ENCODE data around the gene NLGN4X. TPM values are rescaled to one million over a fixed set of nuclear protein-coding genes. Genes with fewer than 3 reads are reported as not detected.

NLGN4X gene
- total RNA-seq, 4 donors from 2014 or later: 0.45 to 3.2 (median 0.86) TPM

DNA sequence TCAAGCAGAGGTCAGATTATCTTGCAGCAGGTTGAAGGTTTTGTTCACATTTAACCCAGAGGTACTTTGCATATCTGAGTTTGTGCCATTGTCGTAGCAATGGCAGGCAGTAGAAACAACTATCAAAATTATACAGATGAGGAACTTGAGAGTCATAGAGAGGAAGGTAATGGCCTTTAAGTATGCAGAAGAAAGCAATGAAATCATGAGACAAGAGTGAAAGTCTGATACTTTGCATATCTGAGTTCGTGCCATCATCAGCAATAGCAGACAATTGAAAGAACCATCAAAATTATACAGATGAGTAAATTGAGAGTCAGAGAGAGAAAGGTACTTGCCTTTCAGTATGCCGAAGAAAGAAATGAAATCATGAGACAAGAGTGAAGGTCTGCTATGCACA, 154.1 kb downstream of the NLGN4X start:
- no peaks in the 10 kb centered on the region for H3K36me3 ChIP-seq
- intact Hi-C loops (cut with DNase I): no loop called here
- 80 to 86% methylated on average over 2 of the region's 3 CpGs for WGBS, 2 donors
- no peaks in the 10 kb centered on the region for H3K4me1 ChIP-seq
- no peaks in the 10 kb centered on the region for H3K9me3 ChIP-seq
- TF ChIP-seq, protein P1, sequence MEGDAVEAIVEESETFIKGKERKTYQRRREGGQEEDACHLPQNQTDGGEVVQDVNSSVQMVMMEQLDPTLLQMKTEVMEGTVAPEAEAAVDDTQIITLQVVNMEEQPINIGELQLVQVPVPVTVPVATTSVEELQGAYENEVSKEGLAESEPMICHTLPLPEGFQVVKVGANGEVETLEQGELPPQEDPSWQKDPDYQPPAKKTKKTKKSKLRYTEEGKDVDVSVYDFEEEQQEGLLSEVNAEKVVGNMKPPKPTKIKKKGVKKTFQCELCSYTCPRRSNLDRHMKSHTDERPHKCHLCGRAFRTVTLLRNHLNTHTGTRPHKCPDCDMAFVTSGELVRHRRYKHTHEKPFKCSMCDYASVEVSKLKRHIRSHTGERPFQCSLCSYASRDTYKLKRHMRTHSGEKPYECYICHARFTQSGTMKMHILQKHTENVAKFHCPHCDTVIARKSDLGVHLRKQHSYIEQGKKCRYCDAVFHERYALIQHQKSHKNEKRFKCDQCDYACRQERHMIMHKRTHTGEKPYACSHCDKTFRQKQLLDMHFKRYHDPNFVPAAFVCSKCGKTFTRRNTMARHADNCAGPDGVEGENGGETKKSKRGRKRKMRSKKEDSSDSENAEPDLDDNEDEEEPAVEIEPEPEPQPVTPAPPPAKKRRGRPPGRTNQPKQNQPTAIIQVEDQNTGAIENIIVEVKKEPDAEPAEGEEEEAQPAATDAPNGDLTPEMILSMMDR (IDR thresholded peaks at IDR 0.05): no peak
- TF ChIP-seq POLR2A (IDR thresholded peaks at IDR 0.05): no peak
- H3K27me3 ChIP-seq: no peaks in the 10 kb centered on the region
- H3K27ac ChIP-seq: no peak overlapping the region
- H3K4me3 ChIP-seq (replicated peaks in 1 of 3): no peak overlapping the region
- no peak for DNase-seq

DNA sequence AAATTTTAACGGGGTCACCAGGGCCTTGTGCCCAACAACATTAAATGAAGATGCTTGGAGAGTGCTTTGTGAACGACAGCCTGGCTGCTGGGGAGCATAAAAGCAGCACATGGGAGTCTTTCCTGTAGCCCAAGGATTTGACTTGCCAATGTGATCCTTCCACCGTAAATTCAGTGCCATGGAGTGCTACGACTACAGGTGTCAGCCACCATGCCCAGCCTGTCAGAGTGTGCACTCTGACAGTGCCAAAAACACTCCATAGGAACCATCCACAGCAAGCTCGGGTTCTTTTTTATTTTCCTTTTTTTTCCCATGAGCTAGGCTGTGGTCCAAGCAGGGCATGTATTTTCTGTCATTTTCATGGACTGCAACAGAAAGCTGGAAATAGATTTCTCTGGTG, 156.9 kb downstream of the NLGN4X start:
- no peak overlapping the region for H3K4me3 ChIP-seq (replicated peaks in 1 of 3)
- intact Hi-C loops (cut with DNase I): no loop called here
- H3K27me3 ChIP-seq: no peaks in the 10 kb centered on the region
- TF ChIP-seq POLR2A (IDR thresholded peaks at IDR 0.05): no peak
- TF ChIP-seq, protein P1 (IDR thresholded peaks at IDR 0.05): no peak
- no peak for DNase-seq
- WGBS, 2 donors: 68 to 82% methylated on average over 5 of the region's 5 CpGs
- no peaks in the 10 kb centered on the region for H3K4me1 ChIP-seq
- H3K36me3 ChIP-seq: no peaks in the 10 kb centered on the region
- no peaks in the 10 kb centered on the region for H3K9me3 ChIP-seq
- no peak overlapping the region for H3K27ac ChIP-seq

DNA sequence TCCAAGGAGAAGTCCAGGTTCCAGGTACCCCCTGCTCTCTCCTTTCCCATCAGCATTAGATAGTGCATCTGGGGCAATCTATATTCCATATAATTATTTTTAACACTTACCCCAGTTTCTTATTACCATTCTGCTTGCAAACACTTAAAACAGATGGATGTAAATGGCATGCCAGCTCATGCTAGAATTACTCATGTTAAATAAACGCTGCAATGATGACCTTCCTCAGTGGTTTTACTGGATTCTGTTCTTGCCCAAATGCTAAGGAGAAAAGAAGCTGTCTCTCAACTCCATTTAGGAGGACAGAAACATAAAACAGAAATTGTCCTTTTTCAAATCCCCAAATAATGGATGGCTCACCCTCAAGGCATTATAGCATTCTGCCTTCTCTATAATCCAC, 161.1 kb downstream of the NLGN4X start:
- Histone ChIP-seq H3K4me1 (no peaks in the 10 kb centered on the region), H3K36me3 (no peaks in the 10 kb centered on the region), H3K27ac (no peak overlapping the region), H3K4me3 (replicated peaks in 1 of 3) (no peak overlapping the region), H3K27me3 (no peaks in the 10 kb centered on the region), H3K9me3 (no peaks in the 10 kb centered on the region)
- 69 to 100% methylated on average over 1 of the region's 1 CpG for WGBS, 2 donors
- TF ChIP-seq, protein P1 (IDR thresholded peaks at IDR 0.05): no peak
- TF ChIP-seq POLR2A (IDR thresholded peaks at IDR 0.05): no peak
- intact Hi-C loops (cut with DNase I): no loop called here
- DNase-seq: no peak

DNA sequence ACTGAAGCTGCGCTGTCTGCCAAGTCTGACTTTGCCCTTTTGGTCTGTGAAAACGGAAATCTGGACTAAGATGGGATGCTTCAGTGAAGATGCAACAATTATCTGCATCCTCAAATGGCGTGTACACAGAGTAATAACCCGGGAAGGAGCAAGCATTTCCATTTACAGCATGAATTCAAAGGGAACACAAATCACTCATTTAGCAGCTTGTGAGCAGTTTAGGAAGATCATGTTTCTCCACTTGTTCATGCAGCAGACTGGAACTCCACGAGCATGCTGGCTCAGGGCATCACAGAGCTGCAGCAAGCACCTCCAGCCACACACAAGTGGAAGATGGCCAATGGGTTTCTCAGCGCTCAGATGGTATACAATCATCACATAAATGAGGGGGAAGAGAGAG, 175.5 kb downstream of the NLGN4X start:
- Histone ChIP-seq H3K9me3 (no peaks in the 10 kb centered on the region), H3K36me3 (no peaks in the 10 kb centered on the region), H3K27me3 (no peaks in the 10 kb centered on the region), H3K4me1 (no peaks in the 10 kb centered on the region), H3K27ac (no peak overlapping the region), H3K4me3 (replicated peaks in 1 of 3) (no peak overlapping the region)
- DNase-seq: no peak
- WGBS, 2 donors: 17 to 22% methylated on average over 6 of the region's 6 CpGs
- intact Hi-C loops (cut with DNase I): no loop called here
- TF ChIP-seq, protein P1 (IDR thresholded peaks at IDR 0.05): no peak
- no peak for TF ChIP-seq POLR2A (IDR thresholded peaks at IDR 0.05)

DNA sequence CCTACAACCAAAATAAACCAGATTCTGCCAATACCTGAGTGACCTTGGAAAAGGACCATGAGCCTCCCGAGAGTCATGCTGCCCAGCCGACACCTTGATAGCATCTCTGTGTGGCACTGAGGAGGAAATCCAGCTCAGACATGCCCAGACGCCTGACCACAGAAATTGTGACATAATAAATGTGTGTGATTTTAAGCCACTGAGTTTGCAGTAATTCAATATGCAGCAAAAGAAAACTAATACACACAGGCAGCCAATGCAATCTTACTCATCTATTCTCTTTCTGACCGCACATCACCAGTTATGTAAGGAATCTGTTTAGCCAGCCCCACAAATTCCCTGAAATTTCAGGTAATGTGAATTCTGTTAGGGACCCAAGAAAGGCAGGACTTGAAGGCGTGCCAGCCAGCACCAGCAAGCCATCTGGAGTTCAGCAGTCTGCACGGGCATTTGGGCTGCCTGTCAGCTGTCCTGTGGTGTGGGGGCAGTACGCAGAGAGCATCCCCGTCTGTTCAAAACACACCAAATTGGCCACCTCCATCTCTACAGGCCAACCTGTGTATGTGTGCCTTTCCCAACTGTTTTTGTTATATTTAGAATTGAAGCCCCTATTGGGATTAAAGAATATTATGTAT, 176.4 kb downstream of the NLGN4X start:
- WGBS, 2 donors: 61 to 86% methylated on average over 7 to 8 of the region's 8 CpGs
- intact Hi-C loops (cut with DNase I): no loop called here
- H3K4me3 ChIP-seq (replicated peaks in 1 of 3): no peak overlapping the region

More for the DNA sequence above, 176.4 kb downstream of the NLGN4X start:
- H3K36me3 ChIP-seq: no peaks in the 10 kb centered on the region
- no peaks in the 10 kb centered on the region for H3K27me3 ChIP-seq
- H3K9me3 ChIP-seq: no peaks in the 10 kb centered on the region
- TF ChIP-seq POLR2A (IDR thresholded peaks at IDR 0.05): no peak
- TF ChIP-seq, protein P1 (IDR thresholded peaks at IDR 0.05): no peak
- no peaks in the 10 kb centered on the region for H3K4me1 ChIP-seq
- DNase-seq: no peak
- no peak overlapping the region for H3K27ac ChIP-seq
